Raji (cell line): Measurements from ENCODE around the gene UBAC1.

Source experiments
- POLR2A ChIP-seq: IDR thresholded peaks from 2 replicates; pipeline ENCODE4 v1.6.1; 2011; ENCODE audit warnings: low read depth, low read length, control low read depth; ENCODE audit not compliant: insufficient read depth

UBAC1 gene

DNA sequence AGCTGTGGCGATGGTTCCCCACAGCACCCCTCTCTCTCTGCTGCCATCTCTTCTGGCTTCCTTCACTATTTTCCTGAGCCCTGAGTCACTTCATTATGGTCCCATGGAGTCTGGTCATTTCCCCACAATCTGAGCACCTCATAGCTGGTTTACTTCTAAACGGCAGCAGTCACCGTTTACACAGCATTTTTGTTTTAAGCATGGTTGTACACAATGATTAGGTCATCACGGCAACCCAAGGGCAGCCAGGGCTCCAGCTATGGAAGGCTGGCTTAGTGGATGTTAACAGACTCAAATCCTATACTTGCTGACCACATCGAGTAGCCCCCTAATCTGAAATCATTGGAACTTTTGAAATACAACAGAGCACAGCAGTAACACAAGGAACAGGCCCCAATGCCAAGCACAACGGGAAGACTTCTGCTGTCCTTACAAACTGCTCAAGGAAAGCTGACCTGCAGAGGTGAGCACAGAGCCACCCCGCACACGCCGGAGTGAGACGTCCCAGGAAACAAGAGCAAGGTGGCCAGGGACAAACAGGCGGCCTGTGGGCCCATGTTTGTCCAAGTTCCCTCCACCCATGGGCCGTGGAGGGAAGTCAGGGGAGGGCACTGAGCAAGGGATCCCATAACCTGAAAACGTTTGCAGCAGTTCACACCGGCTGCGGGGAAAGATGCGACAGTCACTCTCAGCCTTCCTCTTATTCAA, 76.7 kb downstream of the UBAC1 start:
- no peak for TF ChIP-seq POLR2A

DNA sequence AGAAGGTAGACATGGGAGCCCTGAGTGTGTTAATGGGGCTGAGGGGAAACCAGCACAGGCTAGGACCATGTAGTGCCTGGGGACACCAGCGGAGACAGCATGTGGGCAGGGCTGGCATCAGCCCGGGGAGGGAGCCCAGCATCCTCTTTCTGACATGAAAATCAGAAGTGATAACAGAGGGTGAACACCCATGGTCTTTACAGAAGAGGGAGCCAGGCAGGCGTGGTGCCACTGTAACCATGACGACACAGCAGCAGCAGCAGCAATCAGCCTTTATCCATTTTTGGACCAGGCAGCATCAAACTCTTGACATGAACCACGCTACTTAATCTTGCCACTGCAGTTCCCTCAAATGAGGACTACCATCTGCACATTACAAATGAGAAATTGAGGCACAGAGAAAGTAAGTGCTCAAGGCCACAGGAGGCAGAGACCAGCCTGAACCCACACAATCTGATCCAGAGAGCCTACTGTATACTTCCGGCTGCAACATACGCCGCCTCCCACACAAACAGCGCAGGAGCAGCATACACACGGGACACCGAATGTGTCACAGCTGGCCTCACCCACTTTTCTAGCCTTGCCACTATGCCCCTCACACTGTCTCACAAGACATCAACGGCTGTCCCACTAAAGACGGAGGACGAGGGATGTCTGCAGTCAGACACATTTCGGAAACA, 77.6 kb downstream of the UBAC1 start:
- no peak for TF ChIP-seq POLR2A
